H1 (cell line): Measurements from ENCODE around the gene CDKN2C. TPM values are rescaled to one million over a fixed set of nuclear protein-coding genes. Genes with fewer than 3 reads are reported as not detected.

Experiments used
- CBX5 ChIP-seq: fragments of 300-800, 300-1000 bp; sonication (generic); IDR thresholded peaks from 2 replicates; pipeline ENCODE4 v1.7.1; 2016; ENCODE audit warnings: antibody characterized with exemption, low read length, low read depth
- RAD21 ChIP-seq, 2 experiments: IDR thresholded peaks in 1 of 2; conservative IDR thresholded peaks in 1 of 2; 2 replicates each; pipeline ENCODE4 v1.6.1; 2011; ENCODE audit warnings: low read depth in 2 of 2, low read length in 2 of 2, improper control_type of control experiment in 1 of 2, inconsistent platforms in 1 of 2, mild to moderate bottlenecking in 1 of 2, moderate library complexity in 1 of 2
- polyA plus RNA-seq, 7 experiments: library from polyadenylated mRNA; depleted of rRNA in 3 of 7; stranded (reverse) in 5 of 7; unstranded in 2 of 7; fragments of >200 nt in 5 of 7; fragments of 200-250 nt in 2 of 7; gene quantifications; 1 replicate in 5 of 7; 2 replicates in 1 of 7; 4 replicates in 1 of 7; pipeline versions ENCODE4 v1.2.1 to v1.2.3, GENCODE V29; 2011 to 2013; ENCODE audit warnings: missing spikeins in 2 of 7, mixed read lengths in 2 of 7
- total RNA-seq: library from RNA; stranded (reverse); fragmentation: NEBNext Ultra II Directional; extraction: Animal tissue kit (Norgen Biotek cat#: 25700); gene quantifications from 2 replicates; pipeline ENCODE4 v1.2.1, GENCODE V29; 2021

Gene CDKN2C
- total and polyA plus RNA-seq, 2 of the 8 experiments (the other 6 are each of a cell fraction or from before 2014, with no cell fraction given), result not detected

DNA sequence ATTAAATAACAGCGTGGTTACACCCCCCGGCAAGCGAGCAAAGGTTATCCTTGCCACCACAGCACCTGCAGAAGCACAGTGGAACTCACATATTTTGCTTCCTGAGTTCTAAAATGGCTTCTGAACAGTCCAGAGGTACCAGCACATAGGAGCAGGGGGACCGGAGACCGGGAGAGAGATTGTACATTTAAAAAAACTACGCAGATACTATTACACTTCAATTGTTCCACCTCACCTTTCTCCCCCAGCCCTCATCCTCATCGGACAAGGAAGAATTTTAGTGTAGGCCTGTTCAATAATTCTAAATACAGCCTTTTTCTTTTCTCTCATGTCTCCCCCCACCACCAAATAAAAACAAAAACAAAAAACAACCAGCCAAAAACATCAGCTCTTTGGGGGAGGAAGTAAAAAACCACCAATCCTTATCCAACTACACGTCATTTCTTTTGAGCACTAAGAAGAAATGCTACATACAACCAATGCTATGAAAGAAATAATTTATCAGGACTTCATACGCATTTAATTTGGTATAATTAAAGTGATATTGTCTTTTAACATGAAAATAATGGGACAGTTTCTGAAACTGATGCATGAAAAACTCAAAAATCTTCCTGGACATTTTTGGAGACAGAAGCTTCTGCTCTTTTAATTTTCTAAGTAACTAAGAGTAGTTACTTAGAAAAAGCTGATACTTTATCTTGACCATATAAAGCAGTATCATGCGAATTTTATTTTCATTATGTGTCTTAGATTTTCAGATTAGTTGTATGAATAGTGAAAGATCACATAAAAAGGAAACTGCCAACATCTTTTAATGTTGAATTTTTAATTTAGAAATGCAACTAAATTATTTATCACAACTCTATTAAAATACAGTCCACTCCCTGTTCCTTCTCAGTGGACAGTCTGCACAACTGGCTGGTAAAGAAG, 9.1 kb downstream of the CDKN2C start (continued):
- TF ChIP-seq RAD21 (IDR thresholded peaks at IDR 0.05 in 1 of 2, conservative IDR thresholded peaks at IDR 0.05 in 1 of 2; ENCODE audit: low read depth in 2 of 2, low read length in 2 of 2) (no peak), CBX5 (no peak)
